WTC11 (cell line): ENCODE data around the gene SMYD3.
A peak's percentile ranks its signal among the peaks of the same experiment; 100 is the strongest.

ENCODE experiments used
- AR ChIP-seq: fragments of 250-450 bp; sonication (Bioruptor Pico); IDR thresholded peaks from 2 replicates; pipeline ENCODE4 v1.9.0; 2021; ENCODE audit warnings: mild to moderate bottlenecking
- ATF3 ChIP-seq: sonication (generic); formaldehyde crosslinking; conservative IDR thresholded peaks from 2 replicates; pipeline ENCODE4 v1.8.1; 2022; ENCODE audit warnings: mild to moderate bottlenecking, missing genetic modification reagents
- FOXK1 ChIP-seq: sonication (generic); formaldehyde crosslinking; IDR thresholded peaks from 2 replicates; pipeline ENCODE4 v1.8.0; 2022; ENCODE audit warnings: mild to moderate bottlenecking, moderate library complexity, missing genetic modification reagents
- MAX ChIP-seq: sonication (generic); formaldehyde crosslinking; IDR thresholded peaks from 2 replicates; pipeline ENCODE4 v1.8.0; 2022; ENCODE audit warnings: mild to moderate bottlenecking, missing genetic modification reagents
- NFYB ChIP-seq: sonication (generic); formaldehyde crosslinking; conservative IDR thresholded peaks from 2 replicates; pipeline ENCODE4 v1.8.0; 2022; ENCODE audit warnings: low read depth, missing genetic modification reagents
- NR2C2 ChIP-seq: sonication (generic); formaldehyde crosslinking; IDR thresholded peaks from 2 replicates; pipeline ENCODE4 v1.8.0; 2022; ENCODE audit warnings: mild to moderate bottlenecking, missing genetic modification reagents
- TCF7 ChIP-seq: sonication (generic); formaldehyde crosslinking; IDR thresholded peaks from 2 replicates; pipeline ENCODE4 v1.8.0; 2022; ENCODE audit warnings: mild to moderate bottlenecking, low read depth, missing genetic modification reagents, moderate library complexity
- ZNF263 ChIP-seq: sonication (generic); formaldehyde crosslinking; IDR thresholded peaks from 2 replicates; pipeline ENCODE4 v1.8.1; 2022; ENCODE audit warnings: low read depth, mild to moderate bottlenecking, moderate library complexity, missing genetic modification reagents

GRCh38 chr1:245710961-245711903 lies 795.8 kb downstream of the SMYD3 start:
- TF ChIP-seq ZNF263 (CRISPR knock-in tag) (no peak), AR (CRISPR knock-in tag) (no peak), TCF7 (CRISPR knock-in tag) (no peak), FOXK1 (CRISPR knock-in tag) (no peak), NFYB (no peak), MAX (CRISPR knock-in tag) (peak; percentile 84), NR2C2 (CRISPR knock-in tag) (no peak), ATF3 (CRISPR knock-in tag) (no peak)
